H1 (cell line): ENCODE results near the gene FAM131C.

Source experiments
- EP300 ChIP-seq, 2 experiments: IDR thresholded peaks; 1 replicate in 1 of 2; 2 replicates in 1 of 2; pipeline ENCODE4 v1.6.1; 2011 to 2012; ENCODE audit warnings: low read depth in 2 of 2, low read length in 2 of 2, mild to moderate bottlenecking in 2 of 2, borderline replicate concordance in 1 of 2, inconsistent platforms in 1 of 2, moderate library complexity in 1 of 2
- JUN ChIP-seq: IDR thresholded peaks from 2 replicates; pipeline ENCODE4 v1.6.1; 2011; ENCODE audit warnings: low read depth, mild to moderate bottlenecking, improper control_type of control experiment, low read length
- POLR2A ChIP-seq, 2 experiments: IDR thresholded peaks; 1 replicate in 1 of 2; 2 replicates in 1 of 2; pipeline ENCODE4 v1.6.1; 2011; ENCODE audit warnings: low read depth in 2 of 2, low read length in 2 of 2, mild to moderate bottlenecking in 2 of 2; ENCODE audit errors: control extremely low read depth in 1 of 2
- TF ChIP-seq, protein P1 (sequence below): IDR thresholded peaks from 2 replicates; pipeline ENCODE4 v1.6.1; 2011; ENCODE audit warnings: low read length, improper control_type of control experiment

DNA sequence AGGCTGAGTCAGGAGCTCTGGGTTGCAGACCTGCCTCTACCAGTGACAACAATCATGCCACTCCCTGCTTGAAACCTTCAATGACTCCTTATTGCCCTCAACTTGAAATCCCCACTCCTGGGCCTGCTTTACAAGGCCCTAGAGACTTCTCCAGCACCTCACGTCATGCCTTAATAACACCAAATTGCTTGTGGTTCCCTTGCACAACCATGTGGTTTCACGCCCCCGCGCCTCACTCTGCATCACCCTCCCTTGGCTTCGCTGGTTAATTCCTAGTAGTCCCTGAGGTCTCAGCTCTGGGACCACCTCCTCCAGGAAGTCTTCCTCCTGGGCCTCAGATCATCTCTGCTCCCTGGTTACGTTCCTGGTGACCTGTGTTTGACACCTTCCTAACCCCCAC is 49.5 kb upstream of the FAM131C start:
- TF ChIP-seq EP300 (IDR thresholded peaks at IDR 0.05; ENCODE audit: borderline replicate concordance in 1 of 2, low read depth in 2 of 2, low read length in 2 of 2) (no peak), JUN (no peak), POLR2A (IDR thresholded peaks at IDR 0.05; ENCODE audit: control extremely low read depth in 1 of 2, low read depth in 2 of 2, low read length in 2 of 2) (no peak)
- TF ChIP-seq, protein P1, sequence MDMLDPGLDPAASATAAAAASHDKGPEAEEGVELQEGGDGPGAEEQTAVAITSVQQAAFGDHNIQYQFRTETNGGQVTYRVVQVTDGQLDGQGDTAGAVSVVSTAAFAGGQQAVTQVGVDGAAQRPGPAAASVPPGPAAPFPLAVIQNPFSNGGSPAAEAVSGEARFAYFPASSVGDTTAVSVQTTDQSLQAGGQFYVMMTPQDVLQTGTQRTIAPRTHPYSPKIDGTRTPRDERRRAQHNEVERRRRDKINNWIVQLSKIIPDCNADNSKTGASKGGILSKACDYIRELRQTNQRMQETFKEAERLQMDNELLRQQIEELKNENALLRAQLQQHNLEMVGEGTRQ: no peak
